Sigmoid colon (tissue), 7 donors: ENCODE results near the gene EDA2R. TPM values are rescaled to one million over a fixed set of nuclear protein-coding genes. Genes with fewer than 3 reads are reported as not detected.

Experiments
- DNase-seq: peaks from one replicate; pipeline ENCODE4 v3.0.0-alpha.2; 2019
- H3K27ac ChIP-seq, 4 donors: fragments of 200-600 bp; sonication (generic); one replicate each; pipeline ENCODE4 v1.5.1; 2016 to 2019; ENCODE audit warnings: mild to moderate bottlenecking in 1 of 4
- H3K27me3 ChIP-seq, 3 donors: fragments of 200-600 bp; sonication (generic); one replicate each; pipeline ENCODE4 v1.5.1; 2019; ENCODE audit warnings: mild to moderate bottlenecking in 1 of 3
- H3K36me3 ChIP-seq, 4 donors: fragments of 200-600 bp; sonication (generic); one replicate each; pipeline ENCODE4 v1.5.1; 2016 to 2019
- H3K4me1 ChIP-seq, 4 donors: fragments of 200-600 bp; sonication (generic); one replicate each; pipeline ENCODE4 v1.5.1; 2017 to 2019
- H3K4me3 ChIP-seq, 4 donors: fragments of 200-600 bp; sonication (generic); one replicate each; pipeline ENCODE4 v1.5.1; 2017 to 2019; ENCODE audit warnings: mild to moderate bottlenecking in 2 of 4, moderate library complexity in 1 of 4
- H3K9me3 ChIP-seq, 4 donors: fragments of 200-600 bp in 3 of 4; sonication (generic) in 3 of 4; one replicate each; pipeline versions ENCODE4 v1.5.1 to v1.6.1; 2013 to 2019
- CTCF ChIP-seq, 4 experiments: fragments of 450-650 bp in 3 of 4; fragments of 200-600 bp in 1 of 4; IDR thresholded peaks; one replicate each; pipeline ENCODE4 v1.5.1; 2016 to 2019; ENCODE audit warnings: antibody characterized with exemption in 4 of 4, mild to moderate bottlenecking in 3 of 4, moderate library complexity in 2 of 4
- EP300 ChIP-seq, 4 donors: sonication (generic); formaldehyde crosslinking; IDR thresholded peaks; one replicate each; pipeline ENCODE4 v1.6.1; 2017; ENCODE audit warnings: antibody characterized with exemption in 4 of 4
- POLR2A ChIP-seq, 2 donors: fragments of 450-650 bp; IDR thresholded peaks; one replicate each; pipeline ENCODE4 v1.6.1; 2016; ENCODE audit warnings: antibody characterized with exemption in 2 of 2, mild to moderate bottlenecking in 2 of 2, moderate library complexity in 2 of 2
- POLR2AphosphoS5 ChIP-seq, 4 donors: sonication (generic); formaldehyde crosslinking; IDR thresholded peaks; one replicate each; pipeline ENCODE4 v1.6.1; 2017; ENCODE audit warnings: antibody characterized with exemption in 4 of 4
- WGBS, 2 donors: extraction: QIAGEN DNeasy Blood & Tissue Kit; methylation state at CpG; one replicate each; pipeline ENCODE4 v1.1.7; 2013; 5-methylcytosine and 5-hydroxymethylcytosine counted together
- intact Hi-C: fragments of 100-400 bp; cut with DNase I; formaldehyde crosslinking; loops from one replicate; pipeline ENCODE4 v1.15.1; 2023
- polyA plus RNA-seq, 3 donors: library from polyadenylated mRNA; stranded (reverse); fragments of 200-250 nt; gene quantifications; one replicate each; pipeline ENCODE4 v1.2.3, GENCODE V29; 2013
- total RNA-seq, 4 donors: library from RNA; depleted of rRNA; stranded (reverse); fragments of >200 nt; gene quantifications; one replicate each; pipeline ENCODE4 v1.1.0, GENCODE V29; 2016
- donor health status: healthy with polysubstance abuse.
- donor health status: Bipolar disorder and iron deficiency.
- donor health status: healthy.

EDA2R gene, protein sequence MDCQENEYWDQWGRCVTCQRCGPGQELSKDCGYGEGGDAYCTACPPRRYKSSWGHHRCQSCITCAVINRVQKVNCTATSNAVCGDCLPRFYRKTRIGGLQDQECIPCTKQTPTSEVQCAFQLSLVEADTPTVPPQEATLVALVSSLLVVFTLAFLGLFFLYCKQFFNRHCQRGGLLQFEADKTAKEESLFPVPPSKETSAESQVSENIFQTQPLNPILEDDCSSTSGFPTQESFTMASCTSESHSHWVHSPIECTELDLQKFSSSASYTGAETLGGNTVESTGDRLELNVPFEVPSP
- total RNA-seq (1 to 10 TPM; 1.2 to 1.5 (median 1.4) TPM), polyA plus RNA-seq (under 1 TPM in 2 of 3 donors, not detected in 1; under 0.01 to 0.67 TPM)

GRCh38 chrX:66638591-66639500 is at the start of gene EDA2R:
TSS of gene EDA2R (minus strand) at chrX:66639078. CDS start at chrX:66616020, 23,058 bp downstream.
- Histone ChIP-seq H3K9me3 (no peaks in the 10 kb centered on the region), H3K4me3 (peak within 1 kb of the TSS; percentile 18 to 42 (median 33)), H3K4me1 (no peaks in the 10 kb centered on the region), H3K36me3 (no peaks in the 10 kb centered on the region), H3K27ac (peak within 1 kb of the TSS in 1 of 4 donors; percentile 28), H3K27me3 (no peaks in the 10 kb centered on the region)
- WGBS, 2 donors, result 5 to 10% methylated on average over 31 of the region's 32 CpGs
- intact Hi-C loops, result no loop called here
- DNase-seq, result no peak
- TF ChIP-seq CTCF (IDR thresholded peaks at IDR 0.05), result no peak
- TF ChIP-seq POLR2A (IDR thresholded peaks at IDR 0.05), result no peak
- no peak for TF ChIP-seq POLR2AphosphoS5 (IDR thresholded peaks at IDR 0.05)
- no peak for TF ChIP-seq EP300 (IDR thresholded peaks at IDR 0.05)

DNA sequence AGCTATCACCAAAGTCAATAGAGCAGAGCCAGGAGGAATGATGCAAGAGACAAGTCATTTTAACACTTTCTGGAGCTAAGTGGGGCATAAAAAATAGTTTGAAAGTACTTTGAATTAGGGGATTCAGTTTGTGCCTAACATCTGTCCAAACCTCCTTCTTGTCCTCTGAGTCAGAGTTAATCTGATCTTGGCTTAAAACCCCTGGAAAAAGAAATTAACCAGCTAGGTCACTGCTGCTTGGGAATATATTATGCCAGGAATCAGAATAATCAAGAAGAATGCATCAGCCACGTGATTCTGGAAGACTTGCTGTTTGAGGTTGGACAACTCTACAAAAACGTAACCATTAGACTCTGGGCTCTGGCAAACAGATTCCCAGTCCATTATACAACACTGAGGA is 45.3 kb upstream of the EDA2R start:
- no peak for TF ChIP-seq POLR2A (IDR thresholded peaks at IDR 0.05)
- TF ChIP-seq POLR2AphosphoS5 (IDR thresholded peaks at IDR 0.05), result no peak
- no peak for TF ChIP-seq CTCF (IDR thresholded peaks at IDR 0.05)
- no peak for TF ChIP-seq EP300 (IDR thresholded peaks at IDR 0.05)
- Histone ChIP-seq H3K4me1 (no peaks in the 10 kb centered on the region), H3K27ac (no peak overlapping the region), H3K27me3 (no peaks in the 10 kb centered on the region), H3K4me3 (no peak overlapping the region), H3K36me3 (no peaks in the 10 kb centered on the region), H3K9me3 (no peaks in the 10 kb centered on the region)
- intact Hi-C loops, result no loop called here
- 54 to 64% methylated on average over 2 of the region's 2 CpGs for WGBS, 2 donors
- no peak for DNase-seq

DNA sequence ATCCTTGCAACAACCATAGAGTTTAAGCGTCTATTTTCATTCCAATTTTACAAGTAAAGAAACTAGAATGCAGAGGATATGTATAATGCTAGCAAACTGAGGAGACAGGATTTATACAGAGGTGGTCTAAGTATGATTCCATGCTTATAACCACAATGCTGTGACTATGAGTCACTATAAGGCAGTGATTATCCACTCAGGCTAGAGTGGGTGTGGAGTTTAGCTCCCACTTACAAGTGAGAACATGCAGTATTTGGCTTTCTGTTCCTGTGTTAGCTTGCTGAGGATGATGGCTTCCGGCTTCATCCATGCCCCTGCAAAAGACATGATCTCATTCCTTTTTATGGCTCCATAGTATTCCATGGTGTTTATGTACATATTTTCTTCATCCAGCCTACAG is 41.6 kb upstream of the EDA2R start:
- TF ChIP-seq POLR2A (IDR thresholded peaks at IDR 0.05) (no peak), CTCF (IDR thresholded peaks at IDR 0.05) (no peak)
- intact Hi-C loops, result no loop called here
- Histone ChIP-seq H3K36me3 (no peaks in the 10 kb centered on the region), H3K9me3 (no peaks in the 10 kb centered on the region), H3K27me3 (no peaks in the 10 kb centered on the region), H3K27ac (no peak overlapping the region), H3K4me3 (no peak overlapping the region), H3K4me1 (no peaks in the 10 kb centered on the region)
- no peak for DNase-seq
- WGBS, 2 donors, result 86 to 90% methylated on average over 2 of the region's 2 CpGs

- TF ChIP-seq EP300 (IDR thresholded peaks at IDR 0.05), result no peak
- TF ChIP-seq POLR2A (IDR thresholded peaks at IDR 0.05), result no peak
- no peak for TF ChIP-seq CTCF (IDR thresholded peaks at IDR 0.05)
- Histone ChIP-seq H3K4me3 (no peak overlapping the region), H3K27me3 (no peaks in the 10 kb centered on the region), H3K9me3 (no peaks in the 10 kb centered on the region), H3K36me3 (no peaks in the 10 kb centered on the region), H3K27ac (no peak overlapping the region), H3K4me1 (no peaks in the 10 kb centered on the region)
- 71 to 72% methylated on average over 5 of the region's 5 CpGs for WGBS, 2 donors
- DNase-seq, result no peak
- intact Hi-C loops, result no loop called here
These were observed 38.6 kb upstream of the EDA2R start for GRCh38 chrX:66677430-66677829.
